Subcutaneous abdominal adipose tissue (tissue), 5 donors: ENCODE results near the gene KCNK10.

Experiments used
- H3K27ac ChIP-seq: one replicate; pipeline ENCODE4 v1.7.0; 2013; ENCODE audit warnings: low read depth, mild to moderate bottlenecking, inconsistent platforms, low read length, moderate library complexity
- H3K27me3 ChIP-seq, 5 donors: one replicate each; pipeline ENCODE4 v1.7.0; 2013; ENCODE audit warnings: low read length in 5 of 5, inconsistent platforms in 1 of 5; ENCODE audit not compliant: control insufficient read depth in 5 of 5, insufficient read depth in 4 of 5
- H3K36me3 ChIP-seq, 5 donors: one replicate each; pipeline ENCODE4 v1.7.0; 2013; ENCODE audit warnings: low read length in 5 of 5; ENCODE audit not compliant: control insufficient read depth in 5 of 5, insufficient read depth in 5 of 5
- H3K4me1 ChIP-seq, 5 donors: one replicate each; pipeline ENCODE4 v1.7.0; 2013; ENCODE audit warnings: low read length in 5 of 5, mild to moderate bottlenecking in 3 of 5, moderate library complexity in 1 of 5; ENCODE audit not compliant: control insufficient read depth in 5 of 5, insufficient read depth in 5 of 5
- H3K4me3 ChIP-seq, 5 donors: one replicate each; pipeline ENCODE4 v1.7.0; 2013; ENCODE audit warnings: low read length in 5 of 5, low read depth in 1 of 5
- H3K9ac ChIP-seq, 5 donors: one replicate each; pipeline ENCODE4 v1.7.0; 2013; ENCODE audit warnings: low read length in 5 of 5, mild to moderate bottlenecking in 4 of 5, moderate library complexity in 3 of 5
- H3K9me3 ChIP-seq, 5 donors: one replicate each; pipeline ENCODE4 v1.7.0; 2013; ENCODE audit warnings: low read length in 5 of 5; ENCODE audit not compliant: control insufficient read depth in 5 of 5
- donor health status: healthy.
- donor health status: healthy.
- donor health status: healthy.
- donor health status: healthy.
- donor health status: healthy.

Gene KCNK10

GRCh38 chr14:88232771-88233170, 90.3 kb downstream of the KCNK10 start:
- H3K36me3 ChIP-seq: no peaks in the 10 kb centered on the region
- H3K27ac ChIP-seq: no peak overlapping the region
- H3K9ac ChIP-seq: no peak overlapping the region
- no peak overlapping the region for H3K4me3 ChIP-seq
- H3K9me3 ChIP-seq: peaks cover 0 to 3% (median 0%) of the 10 kb centered on the region in 5 donors
- H3K27me3 ChIP-seq: peaks cover 0 to 3% (median 0%) of the 10 kb centered on the region in 5 donors
- H3K4me1 ChIP-seq: peaks cover 0 to 8% (median 0%) of the 10 kb centered on the region in 5 donors

- H3K9me3 ChIP-seq: peaks cover 0 to 3% (median 0%) of the 10 kb centered on the region in 5 donors
Measured at GRCh38 chr14:88231603-88232002, 91.5 kb downstream of the KCNK10 start.

DNA sequence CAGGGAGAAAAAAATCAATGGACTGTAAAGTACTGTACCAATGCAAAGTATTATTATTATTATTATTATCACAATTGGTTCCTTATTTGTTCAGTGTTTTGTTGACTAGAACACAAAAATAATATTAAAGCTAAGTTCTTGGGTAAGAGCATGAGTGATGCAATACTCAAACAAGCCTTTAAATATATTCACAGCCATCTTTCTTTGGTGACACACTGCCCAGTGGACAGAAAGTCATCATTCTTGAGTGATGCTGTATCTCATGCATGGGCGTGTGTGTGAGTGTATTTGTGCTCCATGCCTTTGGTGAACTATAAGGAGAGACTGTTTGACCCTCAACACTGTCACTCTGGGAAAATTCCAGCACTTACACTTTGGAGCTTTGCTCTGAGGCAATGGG, 93.6 kb downstream of the KCNK10 start:
- peaks cover 0 to 8% (median 0%) of the 10 kb centered on the region in 5 donors for H3K4me1 ChIP-seq
- no peak overlapping the region for H3K4me3 ChIP-seq
- H3K27ac ChIP-seq: no peak overlapping the region
- H3K9me3 ChIP-seq: no peaks in the 10 kb centered on the region
- H3K9ac ChIP-seq: no peak overlapping the region
- H3K36me3 ChIP-seq: no peaks in the 10 kb centered on the region
- H3K27me3 ChIP-seq: peaks cover 0 to 3% (median 0%) of the 10 kb centered on the region in 5 donors

More at GRCh38 chr14:88231603-88232002, 91.5 kb downstream of the KCNK10 start:
- Histone ChIP-seq H3K4me1 (peaks cover 0 to 8% (median 0%) of the 10 kb centered on the region in 5 donors), H3K27ac (no peak overlapping the region), H3K36me3 (no peaks in the 10 kb centered on the region), H3K27me3 (peaks cover 0 to 3% (median 0%) of the 10 kb centered on the region in 5 donors), H3K4me3 (no peak overlapping the region), H3K9ac (no peak overlapping the region)

DNA sequence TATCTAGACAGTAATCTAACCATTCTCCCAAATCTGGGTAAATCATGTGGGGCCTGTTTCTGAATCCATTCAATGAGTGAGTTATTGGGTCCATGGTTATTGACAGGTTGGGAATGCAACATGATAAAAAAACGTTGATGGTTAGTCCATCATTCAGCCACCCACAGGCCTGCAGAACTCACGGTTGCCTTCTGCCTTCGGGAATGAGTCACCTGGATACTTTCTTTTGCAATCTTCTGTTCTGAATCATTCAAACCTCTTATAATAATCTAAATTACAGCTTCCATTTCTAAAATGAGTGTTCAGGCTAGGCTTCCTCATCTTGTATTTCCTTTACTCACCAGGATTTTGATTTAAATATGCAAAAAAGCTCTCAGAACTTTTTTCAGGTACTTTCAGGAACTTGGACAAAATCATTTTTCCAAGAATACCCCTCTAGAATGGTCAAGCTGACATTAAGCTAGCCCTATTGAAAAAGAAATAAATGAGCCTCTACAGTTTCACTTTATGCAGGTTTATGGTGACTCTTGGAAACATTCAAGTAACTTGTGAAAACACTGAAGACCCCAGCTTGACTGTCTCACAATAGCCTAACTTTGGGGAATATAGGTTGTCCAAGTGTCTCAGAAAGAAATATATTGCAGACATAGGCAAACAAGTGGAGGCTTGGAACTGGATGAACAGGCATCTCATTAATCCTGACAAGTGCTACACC, 94.4 kb downstream of the KCNK10 start:
- Histone ChIP-seq H3K27me3 (peaks cover 0 to 3% (median 0%) of the 10 kb centered on the region in 5 donors), H3K9ac (no peak overlapping the region), H3K36me3 (no peaks in the 10 kb centered on the region), H3K4me1 (peaks cover 0 to 3% (median 0%) of the 10 kb centered on the region in 5 donors), H3K27ac (no peak overlapping the region), H3K9me3 (no peaks in the 10 kb centered on the region), H3K4me3 (no peak overlapping the region)

GRCh38 chr14:88227693-88228092, 95.4 kb downstream of the KCNK10 start:
- peaks cover 0 to 2% (median 0%) of the 10 kb centered on the region in 5 donors for H3K4me1 ChIP-seq
- H3K9me3 ChIP-seq: peaks cover 0 to 5% (median 4%) of the 10 kb centered on the region in 5 donors
- peaks cover 0 to 3% (median 0%) of the 10 kb centered on the region in 5 donors for H3K27me3 ChIP-seq
- H3K27ac ChIP-seq: no peak overlapping the region
- no peak overlapping the region for H3K9ac ChIP-seq
- no peak overlapping the region for H3K4me3 ChIP-seq
- H3K36me3 ChIP-seq: no peaks in the 10 kb centered on the region

GRCh38 chr14:88225721-88226120, 97.3 kb downstream of the KCNK10 start:
- H3K36me3 ChIP-seq: no peaks in the 10 kb centered on the region
- H3K9me3 ChIP-seq: peaks cover 0 to 14% (median 7%) of the 10 kb centered on the region in 5 donors
- no peaks in the 10 kb centered on the region for H3K4me1 ChIP-seq
- no peak overlapping the region for H3K4me3 ChIP-seq
- no peak overlapping the region for H3K27ac ChIP-seq
- peaks cover 0 to 3% (median 0%) of the 10 kb centered on the region in 5 donors for H3K27me3 ChIP-seq
- no peak overlapping the region for H3K9ac ChIP-seq

- Histone ChIP-seq H3K27ac (no peak overlapping the region), H3K9ac (no peak overlapping the region), H3K27me3 (no peaks in the 10 kb centered on the region), H3K36me3 (no peaks in the 10 kb centered on the region), H3K9me3 (peaks cover 0 to 14% (median 7%) of the 10 kb centered on the region in 5 donors), H3K4me1 (no peaks in the 10 kb centered on the region), H3K4me3 (no peak overlapping the region)
Measured at GRCh38 chr14:88218119-88218915, 104.8 kb downstream of the KCNK10 start.

DNA sequence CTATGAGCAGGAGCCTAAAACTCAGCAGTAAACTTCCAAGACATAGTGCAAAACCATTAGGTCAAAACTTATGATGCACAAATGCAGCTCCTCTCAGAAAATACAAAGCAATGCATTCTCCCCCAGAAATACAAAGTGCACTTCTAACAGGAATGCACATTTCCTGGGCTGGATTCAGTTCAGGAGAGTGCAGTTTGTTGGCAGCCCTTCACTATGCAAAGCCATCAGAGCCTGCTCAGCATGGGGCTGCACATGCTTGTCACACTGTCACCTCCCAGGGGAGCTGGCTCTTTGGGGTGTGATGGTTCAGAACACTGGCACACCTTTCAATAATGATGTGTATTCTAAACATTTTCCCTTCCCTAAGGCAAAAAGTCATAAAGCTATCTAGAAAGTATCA, 110.4 kb downstream of the KCNK10 start:
- no peaks in the 10 kb centered on the region for H3K9me3 ChIP-seq
- H3K36me3 ChIP-seq: no peaks in the 10 kb centered on the region
- H3K9ac ChIP-seq: no peak overlapping the region
- H3K27me3 ChIP-seq: peaks cover 0 to 12% (median under 1%) of the 10 kb centered on the region in 5 donors
- no peak overlapping the region for H3K27ac ChIP-seq
- no peaks in the 10 kb centered on the region for H3K4me1 ChIP-seq
- no peak overlapping the region for H3K4me3 ChIP-seq

GRCh38 chr14:88210426-88210825, 112.6 kb downstream of the KCNK10 start:
- Histone ChIP-seq H3K4me1 (no peaks in the 10 kb centered on the region), H3K4me3 (no peak overlapping the region), H3K36me3 (no peaks in the 10 kb centered on the region), H3K9ac (no peak overlapping the region), H3K27me3 (peaks cover 0 to 12% (median 4%) of the 10 kb centered on the region in 5 donors), H3K9me3 (no peaks in the 10 kb centered on the region), H3K27ac (no peak overlapping the region)

- no peaks in the 10 kb centered on the region for H3K36me3 ChIP-seq
- H3K27ac ChIP-seq: no peak overlapping the region
- peaks cover 0 to 12% (median 4%) of the 10 kb centered on the region in 5 donors for H3K27me3 ChIP-seq
- H3K4me3 ChIP-seq: no peak overlapping the region
- no peaks in the 10 kb centered on the region for H3K4me1 ChIP-seq
- no peak overlapping the region for H3K9ac ChIP-seq
- H3K9me3 ChIP-seq: no peaks in the 10 kb centered on the region
Measured at GRCh38 chr14:88209273-88209672, 113.8 kb downstream of the KCNK10 start.
